HepG2 (cell line): ENCODE data around the gene CASTOR1. TPM values are rescaled to one million over a fixed set of nuclear protein-coding genes. Genes with fewer than 3 reads are reported as not detected.

Experiments used
- ATAC-seq: fragments of 200-7000 bp; cut with Tn5 transposase; 3 replicates; pipeline ENCODE4 v1.9.1; 2020; ENCODE audit warnings: mild to moderate bottlenecking, moderate library complexity
- BruUV-seq: library from RNA; stranded (reverse); fragments of 400-500 nt; replicated peaks from 2 replicates; lab custom pipeline; 2021; lab: Mats Ljungman, UMichigan
- CTCF ChIA-PET: fragments of 300-600 bp; formaldehyde crosslinking; extraction: SDS; loops from one replicate; lab custom pipeline; 2021; ENCODE audit warnings: low total read pairs, inconsistent platforms, low intra/inter-chr PET ratio; lab: Yijun Ruan, JAX
- POLR2A ChIA-PET: fragments of 350-600 bp; sonication (Branson Sonifier 250); formaldehyde crosslinking; loops from one replicate; lab custom pipeline; 2020; ENCODE audit warnings: antibody characterized with exemption, inconsistent platforms; lab: Yijun Ruan, JAX
- DNase-seq: peaks from one replicate; pipeline ENCODE4 v3.0.0-alpha.2; 2015; ENCODE audit warnings: low spot score
- FAIRE-seq: peaks from 3 replicates; lab custom pipeline; 2011; peaks lifted over from hg19 to GRCh38; lab: Jason Lieb, UNC
- H2AFZ ChIP-seq: one replicate; pipeline ENCODE4 v1.6.1; 2011; ENCODE audit warnings: low read length, inconsistent platforms
- H3K27ac ChIP-seq: fragments of 300-600 bp; 3 replicates; pipeline ENCODE4 v1.8.0; 2011; ENCODE audit warnings: mixed run types, mild to moderate bottlenecking, mixed read lengths, low read length, inconsistent platforms; ENCODE audit not compliant: insufficient read depth; ENCODE audit errors: extremely low read length
- H3K27me3 ChIP-seq, 2 experiments: fragments of 200-600 bp in 1 of 2; 2 replicates in 1 of 2; 3 replicates in 1 of 2; pipeline versions ENCODE4 v1.6.0 to v1.8.0; 2011; ENCODE audit warnings: low read length in 2 of 2, mild to moderate bottlenecking in 2 of 2, moderate library complexity in 2 of 2, inconsistent platforms in 1 of 2; ENCODE audit not compliant: insufficient read depth in 2 of 2, control insufficient read depth in 1 of 2
- H3K36me3 ChIP-seq, 2 experiments: fragments of 200-600 bp in 1 of 2; replicated peaks in 1 of 2; 2 replicates in 1 of 2; 3 replicates in 1 of 2; pipeline versions ENCODE4 v1.5.1 to v1.8.0; 2011; ENCODE audit warnings: low read length in 2 of 2, inconsistent platforms in 1 of 2; ENCODE audit not compliant: insufficient read depth in 2 of 2, control insufficient read depth in 1 of 2
- H3K4me1 ChIP-seq: 2 replicates; pipeline ENCODE4 v1.5.1; 2012; ENCODE audit warnings: low read length, inconsistent platforms; ENCODE audit not compliant: insufficient read depth
- H3K4me2 ChIP-seq: 2 replicates; pipeline ENCODE4 v1.6.0; 2011; ENCODE audit warnings: low read depth, low read length, inconsistent platforms
- H3K4me3 ChIP-seq, 3 experiments: fragments of 200-600 bp in 1 of 3; sonication (generic), shearing (Covaris generic) in 1 of 3; replicated peaks in 1 of 3; 2 replicates each; pipeline ENCODE4 v1.5.1; 2011 to 2016; ENCODE audit warnings: low read length in 3 of 3, inconsistent platforms in 2 of 3, low read depth in 2 of 3, mild to moderate bottlenecking in 2 of 3, control low read depth in 1 of 3, mixed read lengths in 1 of 3; ENCODE audit not compliant: insufficient read depth in 1 of 3
- H3K79me2 ChIP-seq: one replicate; pipeline ENCODE4 v1.6.1; 2011; ENCODE audit warnings: low read length, inconsistent platforms; ENCODE audit not compliant: insufficient read depth
- H3K9ac ChIP-seq: 2 replicates; pipeline ENCODE4 v1.6.0; 2011; ENCODE audit warnings: mild to moderate bottlenecking, low read depth, low read length, inconsistent platforms; ENCODE audit not compliant: insufficient read depth
- H3K9me3 ChIP-seq: 2 replicates; pipeline ENCODE4 v1.5.1; 2012; ENCODE audit warnings: mild to moderate bottlenecking, low read length
- H4K20me1 ChIP-seq: 2 replicates; pipeline ENCODE4 v1.6.0; 2011; ENCODE audit warnings: inconsistent platforms, mild to moderate bottlenecking, low read length, moderate library complexity; ENCODE audit not compliant: insufficient read depth
- BCL6 ChIP-seq: IDR thresholded peaks from 2 replicates; pipeline ENCODE4 v1.6.1; 2016; ENCODE audit warnings: missing genetic modification reagents, missing compliant biosample characterization
- DMAP1 ChIP-seq: IDR thresholded peaks from 2 replicates; pipeline ENCODE4 v1.6.1; 2016
- ETS1 ChIP-seq: sonication (generic); formaldehyde crosslinking; IDR thresholded peaks from 2 replicates; pipeline ENCODE4 v1.4.0; 2020; ENCODE audit warnings: missing genetic modification reagents
- FOXK2 ChIP-seq: fragments of 450-650 bp; IDR thresholded peaks from 2 replicates; pipeline ENCODE4 v1.6.1; 2016
- MTF2 ChIP-seq: sonication (generic); formaldehyde crosslinking; IDR thresholded peaks from 2 replicates; pipeline ENCODE4 v1.5.0; 2020; ENCODE audit warnings: missing genetic modification reagents, borderline replicate concordance
- PRPF4 ChIP-seq: fragments of 200-400 bp; formaldehyde crosslinking; IDR thresholded peaks from 2 replicates; pipeline ENCODE4 v1.6.1; 2016; ENCODE audit warnings: low read length, low read depth; ENCODE audit not compliant: poor library complexity, severe bottlenecking
- ZBTB7A ChIP-seq: sonication (generic); formaldehyde crosslinking; IDR thresholded peaks from 2 replicates; pipeline ENCODE4 v1.8.0; 2022; ENCODE audit warnings: mild to moderate bottlenecking, missing genetic modification reagents
- ZXDC ChIP-seq: sonication (generic); formaldehyde crosslinking; IDR thresholded peaks from 2 replicates; pipeline ENCODE4 v1.5.0; 2020; ENCODE audit warnings: mild to moderate bottlenecking, missing genetic modification reagents
- WGBS: methylation state at CpG from one replicate; pipeline ENCODE4 v1.1.6; 2017; ENCODE audit warnings: low lambda C conversion rate; 5-methylcytosine and 5-hydroxymethylcytosine counted together
- in situ Hi-C: cut with HindIII; loops from 2 replicates; pipeline ENCODE4 v1.10.0; 2017; ENCODE audit warnings: low pct_unique_long_range_greater_than_20kb; ENCODE audit not compliant: extremely low pct_ligation_motif_present
- intact Hi-C: fragments of 100-400 bp; cut with micrococcal nuclease; formaldehyde crosslinking; loops from one replicate; pipeline ENCODE4 v1.10.0; 2022; ENCODE audit not compliant: unreplicated experiment
- polyA plus RNA-seq, 8 experiments: library from polyadenylated mRNA; depleted of rRNA in 3 of 8; stranded (reverse) in 7 of 8; unstranded in 1 of 8; fragments of >200 nt; fragmentation: Illumina TruSeq in 4 of 8; extraction: Trizol in 4 of 8; gene quantifications; 2 replicates each; pipeline versions ENCODE4 v1.2.1 to v1.2.3, GENCODE V29; 2011 to 2016; ENCODE audit warnings: low read depth in 4 of 8, missing spikeins in 1 of 8, mixed read lengths in 1 of 8; ENCODE audit not compliant: insufficient read depth in 1 of 8
- total RNA-seq, 5 experiments: library from RNA; depleted of rRNA; stranded (reverse); fragments of >200 nt; fragmentation: Illumina TruSeq; extraction: Trizol; gene quantifications; 2 replicates each; pipeline ENCODE4 v1.2.3, GENCODE V29; 2016; ENCODE audit warnings: low read depth in 1 of 5
- TF ChIP-seq, protein P1 (sequence below): IDR thresholded peaks from 2 replicates; pipeline ENCODE4 v1.6.1; 2016; ENCODE audit warnings: missing genetic modification reagents, missing compliant biosample characterization
- TF ChIP-seq, protein P2 (sequence below): sonication (generic); formaldehyde crosslinking; IDR thresholded peaks from 2 replicates; pipeline ENCODE4 v1.4.0; 2020; ENCODE audit warnings: mild to moderate bottlenecking, missing genetic modification reagents

CASTOR1 gene
- total and polyA plus RNA-seq, 2 of the 13 experiments (the other 11 are each of a cell fraction or from before 2014, with no cell fraction given): 2.6 to 4.4 TPM

DNA sequence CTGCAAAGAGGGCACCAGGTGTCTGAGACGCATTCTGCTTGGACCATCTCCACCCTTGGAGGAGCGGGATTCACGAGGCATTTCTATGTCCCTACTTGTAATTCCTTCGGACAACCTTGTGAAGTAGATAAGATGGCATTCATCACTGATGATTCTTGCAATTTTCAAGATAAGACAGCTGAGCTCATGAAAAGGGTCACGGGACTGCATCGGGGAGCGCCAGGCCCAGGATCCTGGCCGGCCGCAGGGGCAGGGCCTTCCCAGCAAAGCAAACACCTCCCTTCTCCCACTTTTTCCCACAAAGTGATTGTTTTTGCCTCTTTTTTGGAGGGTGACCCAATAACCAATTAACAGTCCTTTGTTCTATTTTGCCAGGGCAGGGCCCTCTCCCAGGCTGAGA lies 51.2 kb downstream of the CASTOR1 start:
- no peak overlapping the region for H2AFZ ChIP-seq
- intact Hi-C loops (no loop called here), in situ Hi-C loops (no loop called here)
- TF ChIP-seq FOXK2 (no peak), ETS1 (CRISPR knock-in tag) (no peak), ZXDC (CRISPR knock-in tag) (no peak), BCL6 (no peak), MTF2 (CRISPR knock-in tag) (no peak), PRPF4 (no peak), ZBTB7A (CRISPR knock-in tag) (no peak), DMAP1 (CRISPR knock-in tag) (no peak)
- TF ChIP-seq, protein P1, sequence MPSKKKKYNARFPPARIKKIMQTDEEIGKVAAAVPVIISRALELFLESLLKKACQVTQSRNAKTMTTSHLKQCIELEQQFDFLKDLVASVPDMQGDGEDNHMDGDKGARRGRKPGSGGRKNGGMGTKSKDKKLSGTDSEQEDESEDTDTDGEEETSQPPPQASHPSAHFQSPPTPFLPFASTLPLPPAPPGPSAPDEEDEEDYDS (CRISPR knock-in tag): no peak
- TF ChIP-seq, protein P2, sequence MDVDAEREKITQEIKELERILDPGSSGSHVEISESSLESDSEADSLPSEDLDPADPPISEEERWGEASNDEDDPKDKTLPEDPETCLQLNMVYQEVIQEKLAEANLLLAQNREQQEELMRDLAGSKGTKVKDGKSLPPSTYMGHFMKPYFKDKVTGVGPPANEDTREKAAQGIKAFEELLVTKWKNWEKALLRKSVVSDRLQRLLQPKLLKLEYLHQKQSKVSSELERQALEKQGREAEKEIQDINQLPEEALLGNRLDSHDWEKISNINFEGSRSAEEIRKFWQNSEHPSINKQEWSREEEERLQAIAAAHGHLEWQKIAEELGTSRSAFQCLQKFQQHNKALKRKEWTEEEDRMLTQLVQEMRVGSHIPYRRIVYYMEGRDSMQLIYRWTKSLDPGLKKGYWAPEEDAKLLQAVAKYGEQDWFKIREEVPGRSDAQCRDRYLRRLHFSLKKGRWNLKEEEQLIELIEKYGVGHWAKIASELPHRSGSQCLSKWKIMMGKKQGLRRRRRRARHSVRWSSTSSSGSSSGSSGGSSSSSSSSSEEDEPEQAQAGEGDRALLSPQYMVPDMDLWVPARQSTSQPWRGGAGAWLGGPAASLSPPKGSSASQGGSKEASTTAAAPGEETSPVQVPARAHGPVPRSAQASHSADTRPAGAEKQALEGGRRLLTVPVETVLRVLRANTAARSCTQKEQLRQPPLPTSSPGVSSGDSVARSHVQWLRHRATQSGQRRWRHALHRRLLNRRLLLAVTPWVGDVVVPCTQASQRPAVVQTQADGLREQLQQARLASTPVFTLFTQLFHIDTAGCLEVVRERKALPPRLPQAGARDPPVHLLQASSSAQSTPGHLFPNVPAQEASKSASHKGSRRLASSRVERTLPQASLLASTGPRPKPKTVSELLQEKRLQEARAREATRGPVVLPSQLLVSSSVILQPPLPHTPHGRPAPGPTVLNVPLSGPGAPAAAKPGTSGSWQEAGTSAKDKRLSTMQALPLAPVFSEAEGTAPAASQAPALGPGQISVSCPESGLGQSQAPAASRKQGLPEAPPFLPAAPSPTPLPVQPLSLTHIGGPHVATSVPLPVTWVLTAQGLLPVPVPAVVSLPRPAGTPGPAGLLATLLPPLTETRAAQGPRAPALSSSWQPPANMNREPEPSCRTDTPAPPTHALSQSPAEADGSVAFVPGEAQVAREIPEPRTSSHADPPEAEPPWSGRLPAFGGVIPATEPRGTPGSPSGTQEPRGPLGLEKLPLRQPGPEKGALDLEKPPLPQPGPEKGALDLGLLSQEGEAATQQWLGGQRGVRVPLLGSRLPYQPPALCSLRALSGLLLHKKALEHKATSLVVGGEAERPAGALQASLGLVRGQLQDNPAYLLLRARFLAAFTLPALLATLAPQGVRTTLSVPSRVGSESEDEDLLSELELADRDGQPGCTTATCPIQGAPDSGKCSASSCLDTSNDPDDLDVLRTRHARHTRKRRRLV (CRISPR knock-in tag): no peak
- H3K4me1 ChIP-seq: peaks cover 40% of the 10 kb centered on the region
- no peaks in the 10 kb centered on the region for H4K20me1 ChIP-seq
- POLR2A ChIA-PET: no interaction called here
- CTCF ChIA-PET: no interaction called here
- H3K9me3 ChIP-seq: no peaks in the 10 kb centered on the region
- ATAC-seq: no peak
- no peak for FAIRE-seq
- H3K9ac ChIP-seq: no peak overlapping the region
- H3K4me3 ChIP-seq: no peak overlapping the region
- no TSS peak for BruUV-seq
- H3K27me3 ChIP-seq: peaks cover 0 to 35% of the 10 kb centered on the region in 2 experiments; a peak in 3 of 5 replicates
- no peak for DNase-seq
- no peaks in the 10 kb centered on the region for H3K79me2 ChIP-seq
- no peaks in the 10 kb centered on the region for H3K36me3 ChIP-seq
- H3K27ac ChIP-seq: no peak overlapping the region
- no peak overlapping the region for H3K4me2 ChIP-seq
- 77% methylated on average over 8 of the region's 9 CpGs for WGBS
